ENCODE results near the gene ANKRD30A. TPM values are rescaled to one million over a fixed set of nuclear protein-coding genes. Genes with fewer than 3 reads are reported as not detected.

The ANKRD30A gene
- total and polyA plus RNA-seq, 2 donors (not counting 3 experiments of a cell fraction or from before 2014, with no cell fraction given): not detected

DNA sequence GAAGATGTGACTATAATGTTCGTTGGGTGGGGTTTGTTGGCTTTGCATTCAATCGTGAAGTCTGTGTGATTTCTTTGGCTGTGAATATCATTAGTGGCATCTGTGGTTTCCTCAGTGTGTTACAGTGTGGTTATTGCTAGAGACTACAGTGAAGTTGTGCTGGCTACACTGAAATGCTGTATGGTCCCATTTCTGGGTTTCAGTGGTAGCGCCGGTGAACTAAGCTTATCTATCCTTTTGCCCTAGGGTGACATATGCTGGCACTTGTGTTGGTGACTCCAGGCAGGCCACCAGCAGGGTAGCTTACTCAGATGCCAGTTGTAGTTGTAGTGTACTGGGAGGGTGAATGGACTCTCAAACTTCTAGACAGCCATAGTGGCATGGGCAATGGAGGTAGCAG lies 259.5 kb downstream of the ANKRD30A start:
- dilution Hi-C loops (cut with MboI; ENCODE audit: extremely low pct_ligation_motif_present, low sequenced_read_pairs): no loop called here
- intact Hi-C loops (cut with micrococcal nuclease): no loop called here
- Histone ChIP-seq H3K4me3 (replicated peaks in 1 of 3; ENCODE audit: insufficient read depth in 1 of 3, low read depth in 1 of 3, low read length in 3 of 3) (no peak overlapping the region), H3K27me3 (ENCODE audit: control insufficient read depth in 2 of 2, insufficient read depth in 2 of 2, low read length in 2 of 2) (no peaks in the 10 kb centered on the region), H2AFZ (ENCODE audit: low read depth, low read length) (no peak overlapping the region), H3K9me3 (replicated peaks; ENCODE audit: control insufficient read depth, insufficient read depth, low read length) (no peaks in the 10 kb centered on the region), H3K79me2 (ENCODE audit: control insufficient read depth, insufficient read depth, low read length) (no peaks in the 10 kb centered on the region), H3K4me1 (ENCODE audit: control insufficient read depth, extremely low read depth, insufficient read depth, low read length) (no peaks in the 10 kb centered on the region), H3K9ac (replicated peaks; ENCODE audit: extremely low read depth, insufficient read depth, low read length) (no peak overlapping the region), H3K27ac (ENCODE audit: insufficient read depth, low read depth, low read length) (no peak overlapping the region), H3K36me3 (ENCODE audit: control insufficient read depth in 2 of 2, extremely low read depth in 1 of 2, insufficient read depth in 2 of 2, low read length in 2 of 2) (no peaks in the 10 kb centered on the region), H3K4me2 (ENCODE audit: insufficient read depth, low read length) (no peak overlapping the region), H4K20me1 (replicated peaks; ENCODE audit: control insufficient read depth, extremely low read depth, insufficient read depth, low read length) (no peaks in the 10 kb centered on the region), H3K9me1 (replicated peaks; ENCODE audit: control insufficient read depth, extremely low read depth, insufficient read depth, low read length) (no peaks in the 10 kb centered on the region)
- no peak for FAIRE-seq
- ChIA-PET POLR2A (no interaction called here), CTCF (no interaction called here)
- TF ChIP-seq, protein P1, sequence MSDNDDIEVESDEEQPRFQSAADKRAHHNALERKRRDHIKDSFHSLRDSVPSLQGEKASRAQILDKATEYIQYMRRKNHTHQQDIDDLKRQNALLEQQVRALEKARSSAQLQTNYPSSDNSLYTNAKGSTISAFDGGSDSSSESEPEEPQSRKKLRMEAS (IDR thresholded peaks at IDR 0.05; ENCODE audit: insufficient read depth, insufficient read length): no peak
- TF ChIP-seq GATA2 (IDR thresholded peaks at IDR 0.05; ENCODE audit: insufficient read depth, insufficient read length, low read depth, low read length) (no peak), POLR2A (IDR thresholded peaks at IDR 0.05; ENCODE audit: low read depth, low read length) (no peak), POLR2AphosphoS5 (IDR thresholded peaks at IDR 0.05; ENCODE audit: insufficient read depth, low read depth, low read length) (no peak)
- TF ChIP-seq, protein P2, sequence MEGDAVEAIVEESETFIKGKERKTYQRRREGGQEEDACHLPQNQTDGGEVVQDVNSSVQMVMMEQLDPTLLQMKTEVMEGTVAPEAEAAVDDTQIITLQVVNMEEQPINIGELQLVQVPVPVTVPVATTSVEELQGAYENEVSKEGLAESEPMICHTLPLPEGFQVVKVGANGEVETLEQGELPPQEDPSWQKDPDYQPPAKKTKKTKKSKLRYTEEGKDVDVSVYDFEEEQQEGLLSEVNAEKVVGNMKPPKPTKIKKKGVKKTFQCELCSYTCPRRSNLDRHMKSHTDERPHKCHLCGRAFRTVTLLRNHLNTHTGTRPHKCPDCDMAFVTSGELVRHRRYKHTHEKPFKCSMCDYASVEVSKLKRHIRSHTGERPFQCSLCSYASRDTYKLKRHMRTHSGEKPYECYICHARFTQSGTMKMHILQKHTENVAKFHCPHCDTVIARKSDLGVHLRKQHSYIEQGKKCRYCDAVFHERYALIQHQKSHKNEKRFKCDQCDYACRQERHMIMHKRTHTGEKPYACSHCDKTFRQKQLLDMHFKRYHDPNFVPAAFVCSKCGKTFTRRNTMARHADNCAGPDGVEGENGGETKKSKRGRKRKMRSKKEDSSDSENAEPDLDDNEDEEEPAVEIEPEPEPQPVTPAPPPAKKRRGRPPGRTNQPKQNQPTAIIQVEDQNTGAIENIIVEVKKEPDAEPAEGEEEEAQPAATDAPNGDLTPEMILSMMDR (IDR thresholded peaks at IDR 0.05; ENCODE audit: extremely low read depth in 1 of 2, insufficient read depth in 1 of 2, low read depth in 1 of 2, low read length in 2 of 2): no peak
- no peak for DNase-seq (ENCODE audit: low read depth, low spot score)
- BruUV-seq (replicated peaks): no TSS peak

DNA sequence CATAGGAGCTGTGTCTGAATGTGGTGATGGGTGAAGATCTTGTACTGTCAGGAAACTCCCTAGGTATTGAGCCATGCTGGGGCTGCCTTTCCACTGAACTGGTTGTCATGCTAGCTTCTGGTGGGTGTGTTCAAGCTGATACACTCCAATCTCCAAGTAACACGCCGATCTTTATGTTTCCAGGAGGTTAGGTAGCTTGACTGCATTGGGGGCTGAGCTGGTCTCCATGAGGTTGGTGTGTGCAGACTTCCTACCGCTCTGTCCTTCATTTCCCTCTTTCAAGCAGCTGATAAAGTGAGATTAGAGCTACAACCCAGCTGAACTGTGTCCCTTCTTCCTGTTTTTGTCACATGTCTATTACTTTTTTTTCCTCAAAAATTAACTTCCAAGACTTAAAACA lies 265.5 kb downstream of the ANKRD30A start:
- Histone ChIP-seq H3K27ac (ENCODE audit: insufficient read depth, low read depth, low read length) (no peak overlapping the region), H2AFZ (ENCODE audit: low read depth, low read length) (no peak overlapping the region), H3K9me1 (replicated peaks; ENCODE audit: control insufficient read depth, extremely low read depth, insufficient read depth, low read length) (no peaks in the 10 kb centered on the region), H3K4me1 (ENCODE audit: control insufficient read depth, extremely low read depth, insufficient read depth, low read length) (no peaks in the 10 kb centered on the region), H3K4me3 (replicated peaks in 1 of 3; ENCODE audit: insufficient read depth in 1 of 3, low read depth in 1 of 3, low read length in 3 of 3) (no peak overlapping the region), H3K9me3 (replicated peaks; ENCODE audit: control insufficient read depth, insufficient read depth, low read length) (peaks cover 6% of the 10 kb centered on the region), H3K4me2 (ENCODE audit: insufficient read depth, low read length) (no peak overlapping the region), H3K36me3 (ENCODE audit: control insufficient read depth in 2 of 2, extremely low read depth in 1 of 2, insufficient read depth in 2 of 2, low read length in 2 of 2) (no peaks in the 10 kb centered on the region), H3K79me2 (ENCODE audit: control insufficient read depth, insufficient read depth, low read length) (no peaks in the 10 kb centered on the region), H3K9ac (replicated peaks; ENCODE audit: extremely low read depth, insufficient read depth, low read length) (no peak overlapping the region), H4K20me1 (replicated peaks; ENCODE audit: control insufficient read depth, extremely low read depth, insufficient read depth, low read length) (no peaks in the 10 kb centered on the region), H3K27me3 (ENCODE audit: control insufficient read depth in 2 of 2, insufficient read depth in 2 of 2, low read length in 2 of 2) (no peaks in the 10 kb centered on the region)
- DNase-seq (ENCODE audit: low read depth, low spot score) (no peak), FAIRE-seq (no peak)
- BruUV-seq (replicated peaks): no TSS peak
- CTCF ChIA-PET: no interaction called here
- POLR2A ChIA-PET: no interaction called here
- intact Hi-C loops (cut with micrococcal nuclease) (no loop called here), dilution Hi-C loops (cut with MboI; ENCODE audit: extremely low pct_ligation_motif_present, low sequenced_read_pairs) (no loop called here)
- TF ChIP-seq JUN (IDR thresholded peaks at IDR 0.05; ENCODE audit: borderline replicate concordance, insufficient read depth, insufficient read length, low read depth): no peak
- no peak for TF ChIP-seq POLR2A (IDR thresholded peaks at IDR 0.05; ENCODE audit: low read depth, low read length)
- no peak for TF ChIP-seq FOS (IDR thresholded peaks at IDR 0.05; ENCODE audit: borderline replicate concordance, insufficient read depth, low read length)
- TF ChIP-seq MYC (IDR thresholded peaks at IDR 0.05; ENCODE audit: low read depth, low read length): no peak
- no peak for TF ChIP-seq GATA2 (IDR thresholded peaks at IDR 0.05; ENCODE audit: insufficient read depth, insufficient read length, low read depth, low read length)
- TF ChIP-seq, protein P2 (IDR thresholded peaks at IDR 0.05; ENCODE audit: extremely low read depth in 1 of 2, insufficient read depth in 1 of 2, low read depth in 1 of 2, low read length in 2 of 2): no peak
- TF ChIP-seq POLR2AphosphoS5 (IDR thresholded peaks at IDR 0.05; ENCODE audit: insufficient read depth, low read depth, low read length): no peak
- TF ChIP-seq EZH2 (IDR thresholded peaks at IDR 0.05; ENCODE audit: borderline replicate concordance, low read depth, low read length, severe bottlenecking): no peak
- TF ChIP-seq, protein P1 (IDR thresholded peaks at IDR 0.05; ENCODE audit: insufficient read depth, insufficient read length): no peak
